MG63 (cell line): ENCODE results near the gene BOLA2B. TPM values are rescaled to one million over a fixed set of nuclear protein-coding genes. Genes with fewer than 3 reads are reported as not detected.
"Not testable (repeated sequence)": the region's sequence is repeated elsewhere in the genome, so short reads cannot be mapped to it uniquely, and the experiment has no call there.

Experiments used
- DNase-seq: peaks from one replicate; pipeline ENCODE4 v3.0.0-alpha.2; 2020
- H3K27me3 ChIP-seq: fragments of 250-450 bp; sonication (Bioruptor Pico); 2 replicates; pipeline ENCODE4 v1.5.1; 2020; ENCODE audit warnings: mild to moderate bottlenecking, moderate library complexity
- H3K36me3 ChIP-seq: fragments of 250-450 bp; sonication (Bioruptor Pico); 2 replicates; pipeline ENCODE4 v1.5.1; 2020; ENCODE audit warnings: mild to moderate bottlenecking, moderate library complexity
- H3K4me3 ChIP-seq: fragments of 250-450 bp; sonication (Bioruptor Pico); 2 replicates; pipeline ENCODE4 v1.5.1; 2020; ENCODE audit warnings: mild to moderate bottlenecking, moderate library complexity
- H3K9me3 ChIP-seq: fragments of 250-450 bp; sonication (Bioruptor Pico); 2 replicates; pipeline ENCODE4 v1.5.1; 2020; ENCODE audit warnings: mild to moderate bottlenecking, moderate library complexity
- total RNA-seq: library from RNA; depleted of rRNA; stranded (reverse); fragments of >200 nt; shearing (Covaris generic); gene quantifications from 2 replicates; pipeline ENCODE4 v1.2.3, GENCODE V29; 2014; ENCODE audit warnings: low replicate concordance

The BOLA2B gene
- total RNA-seq, 1 experiment from 2014 or later: 122 TPM

DNA sequence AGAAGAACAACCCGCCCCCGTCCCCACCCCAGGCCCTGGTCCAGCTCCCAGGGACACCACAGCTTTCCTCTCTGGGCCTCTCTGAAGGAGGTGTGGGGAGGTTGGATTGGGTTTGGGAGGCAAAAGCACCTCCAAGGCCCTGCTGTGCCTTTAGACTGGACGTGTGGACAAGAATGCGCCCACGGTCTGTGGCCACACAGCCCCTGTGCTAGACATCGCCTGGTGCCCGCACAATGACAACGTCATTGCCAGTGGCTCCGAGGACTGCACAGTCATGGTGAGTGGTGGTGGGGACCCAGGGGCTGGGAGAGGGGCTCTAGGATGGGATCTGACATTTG is 7.1 kb downstream of the BOLA2B start:
- no peak overlapping the region for H3K4me3 ChIP-seq
- no peak for DNase-seq
- no peaks in the 10 kb centered on the region for H3K27me3 ChIP-seq
- peaks cover 5% of the 10 kb centered on the region for H3K36me3 ChIP-seq
- no peaks in the 10 kb centered on the region for H3K9me3 ChIP-seq

- peaks cover 5% of the 10 kb centered on the region for H3K36me3 ChIP-seq
- no peaks in the 10 kb centered on the region for H3K27me3 ChIP-seq
- H3K4me3 ChIP-seq: no peak overlapping the region
- no peaks in the 10 kb centered on the region for H3K9me3 ChIP-seq
- DNase-seq: no peak
Observed at GRCh38 chr16:30185683-30186421, 7.6 kb downstream of the BOLA2B start.

- DNase-seq: no peak
Observed at GRCh38 chr16:30184891-30185682, 8.4 kb downstream of the BOLA2B start.

DNA sequence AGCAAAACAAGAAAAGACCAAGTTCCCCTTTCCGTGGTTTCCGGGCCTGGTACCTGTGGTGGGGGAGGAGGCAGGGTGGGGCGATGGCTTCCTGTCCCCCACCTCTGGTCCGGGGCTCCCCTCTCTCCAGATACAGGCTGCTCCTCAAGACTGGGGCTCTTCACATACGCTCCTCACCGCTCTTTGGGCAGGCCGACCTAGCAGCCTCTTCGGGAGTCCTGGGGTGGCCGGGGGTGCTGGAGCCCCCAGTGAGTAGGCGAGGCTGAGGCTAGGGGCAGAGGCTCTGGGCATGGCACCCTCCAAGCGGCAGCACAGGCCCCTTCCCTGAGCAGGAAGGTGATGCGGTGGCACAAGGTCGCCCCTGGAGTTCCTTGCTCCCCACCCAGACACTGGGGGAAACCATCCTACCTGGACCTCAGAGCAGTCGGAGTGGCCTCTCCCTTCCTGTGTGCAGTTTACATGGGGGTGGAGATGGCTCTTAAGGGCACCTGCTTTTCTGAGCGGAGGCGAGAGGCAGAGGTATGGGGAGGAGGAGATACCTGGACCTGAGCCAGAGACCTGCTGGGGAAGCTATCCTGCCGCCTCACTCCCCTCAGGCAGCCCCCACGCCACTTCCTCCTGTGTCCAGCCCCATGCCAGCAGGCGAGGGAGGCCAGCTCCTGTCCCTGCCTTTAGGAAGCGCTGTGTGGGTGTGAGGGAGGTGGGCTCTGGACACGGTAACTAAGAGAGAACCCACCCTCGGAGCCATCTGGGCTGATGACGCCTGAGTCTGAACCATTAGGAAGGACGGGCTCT is 9.2 kb downstream of the BOLA2B start:
- no peaks in the 10 kb centered on the region for H3K9me3 ChIP-seq
- H3K27me3 ChIP-seq: no peaks in the 10 kb centered on the region
- no peak overlapping the region; the same call in 1 of the 2 replicates for H3K4me3 ChIP-seq

More at GRCh38 chr16:30184891-30185682, 8.4 kb downstream of the BOLA2B start:
- Histone ChIP-seq H3K36me3 (peaks cover 5% of the 10 kb centered on the region), H3K27me3 (no peaks in the 10 kb centered on the region), H3K4me3 (no peak overlapping the region), H3K9me3 (no peaks in the 10 kb centered on the region)

GRCh38 chr16:30183233-30184095 is 10.0 kb downstream of the BOLA2B start, which contains the start of gene CORO1A:
TSS of gene CORO1A (plus strand) at chr16:30183602. CDS start at chr16:30185210, 1,608 bp downstream.
- no peaks in the 10 kb centered on the region for H3K27me3 ChIP-seq
- H3K9me3 ChIP-seq: no peaks in the 10 kb centered on the region
- peak within 1 kb of the TSS; percentile 54 for H3K4me3 ChIP-seq
- peaks cover 5% of the 10 kb centered on the region for H3K36me3 ChIP-seq
- DNase-seq: peak; percentile 83

More for the DNA sequence above, 9.2 kb downstream of the BOLA2B start:
- no peak for DNase-seq
- H3K36me3 ChIP-seq: peaks cover 5% of the 10 kb centered on the region

DNA sequence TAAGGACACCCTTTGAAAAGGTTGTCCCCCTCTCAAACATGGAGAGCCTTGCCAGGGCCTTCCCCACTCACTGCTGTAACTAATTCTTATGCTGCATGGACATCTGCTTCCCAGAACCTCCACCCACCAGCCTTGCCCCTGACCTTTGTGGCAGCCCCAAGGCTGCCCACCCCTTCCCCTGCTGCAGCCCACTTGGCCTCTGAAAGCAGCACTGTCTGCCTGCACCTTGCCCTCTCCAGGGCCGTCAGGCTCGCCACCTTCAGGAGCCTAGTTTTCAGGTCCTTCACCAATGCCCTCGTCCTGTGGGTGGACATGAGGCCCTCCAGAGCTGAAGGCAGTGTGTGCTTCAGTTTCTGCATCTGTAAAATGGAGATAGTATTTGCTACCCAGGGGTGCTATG is 12.7 kb downstream of the BOLA2B start:
- Histone ChIP-seq H3K9me3 (no peaks in the 10 kb centered on the region), H3K36me3 (no peaks in the 10 kb centered on the region), H3K4me3 (no peak overlapping the region), H3K27me3 (no peaks in the 10 kb centered on the region)
- DNase-seq: no peak

DNA sequence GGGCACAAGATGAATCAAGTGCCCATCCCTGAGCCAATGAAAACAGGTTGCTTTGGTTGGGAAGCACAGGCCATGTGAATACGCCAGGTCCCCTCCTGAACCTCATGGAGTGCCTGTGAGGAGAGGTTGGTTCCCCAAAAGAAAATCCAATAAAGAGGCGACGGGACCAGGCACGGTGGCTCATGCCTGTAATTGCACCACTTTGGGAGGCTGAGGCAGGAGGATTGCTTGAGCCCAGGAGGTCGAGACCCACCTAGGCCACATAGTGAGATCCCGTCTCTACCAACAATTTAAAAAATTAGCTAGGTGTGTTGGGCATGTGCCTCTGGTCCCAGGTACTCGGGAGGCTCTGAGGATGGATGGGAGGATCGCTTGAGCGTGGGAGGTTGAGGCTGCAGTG is 13.5 kb downstream of the BOLA2B start:
- Histone ChIP-seq H3K36me3 (no peaks in the 10 kb centered on the region), H3K9me3 (no peaks in the 10 kb centered on the region), H3K27me3 (no peaks in the 10 kb centered on the region), H3K4me3 (no peak overlapping the region)
- no peak for DNase-seq

DNA sequence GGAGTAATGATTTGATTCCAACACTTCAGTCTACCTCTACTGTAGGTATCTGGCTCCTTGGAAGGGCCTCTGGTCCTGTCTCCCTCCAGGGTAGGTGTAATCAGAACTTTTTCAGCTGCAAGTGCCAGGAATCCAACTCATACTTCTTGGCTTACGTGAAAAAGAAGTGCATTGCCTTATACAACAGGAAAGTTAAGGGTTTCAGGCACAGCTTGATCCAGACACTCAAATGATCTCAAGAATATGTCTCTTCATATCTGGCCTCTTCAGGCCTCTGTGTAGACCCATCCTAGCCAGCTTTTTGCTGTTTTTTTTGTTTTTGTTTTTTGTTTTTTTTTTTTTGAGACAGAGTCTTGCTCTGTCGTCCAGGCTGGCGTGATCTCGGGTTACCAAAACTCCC is 14.3 kb downstream of the BOLA2B start:
- DNase-seq: no peak
- Histone ChIP-seq H3K4me3 (no peak overlapping the region), H3K36me3 (no peaks in the 10 kb centered on the region), H3K27me3 (no peaks in the 10 kb centered on the region), H3K9me3 (no peaks in the 10 kb centered on the region)

DNA sequence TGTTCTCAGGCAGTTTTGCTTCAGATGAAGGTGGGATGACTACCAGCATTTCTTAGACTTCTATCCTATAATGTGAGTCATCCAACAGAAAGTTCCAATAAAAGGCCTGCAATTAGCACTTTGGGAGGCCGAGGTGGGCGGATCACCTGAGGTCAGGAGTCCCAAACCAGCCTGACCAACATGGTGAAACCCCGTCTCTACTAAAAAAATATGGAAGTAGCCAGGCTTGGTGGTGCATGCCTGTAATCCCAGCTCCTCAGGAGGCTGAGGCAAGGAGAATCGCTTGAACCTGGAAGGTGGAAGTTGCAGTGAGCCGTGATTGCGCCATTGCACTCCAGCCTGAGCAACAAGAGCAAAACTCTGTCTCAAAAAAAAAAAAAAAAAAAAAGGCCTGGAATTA is 16.6 kb downstream of the BOLA2B start:
- H3K9me3 ChIP-seq, H3K4me3 ChIP-seq, H3K27me3 ChIP-seq, H3K36me3 ChIP-seq, DNase-seq: not testable (repeated sequence)

GRCh38 chr16:30173054-30173453 is 20.4 kb downstream of the BOLA2B start:
- H3K36me3 ChIP-seq: no peaks in the 10 kb centered on the region
- no peak for DNase-seq
- no peak overlapping the region for H3K4me3 ChIP-seq
- H3K9me3 ChIP-seq: no peaks in the 10 kb centered on the region
- H3K27me3 ChIP-seq: no peaks in the 10 kb centered on the region

DNA sequence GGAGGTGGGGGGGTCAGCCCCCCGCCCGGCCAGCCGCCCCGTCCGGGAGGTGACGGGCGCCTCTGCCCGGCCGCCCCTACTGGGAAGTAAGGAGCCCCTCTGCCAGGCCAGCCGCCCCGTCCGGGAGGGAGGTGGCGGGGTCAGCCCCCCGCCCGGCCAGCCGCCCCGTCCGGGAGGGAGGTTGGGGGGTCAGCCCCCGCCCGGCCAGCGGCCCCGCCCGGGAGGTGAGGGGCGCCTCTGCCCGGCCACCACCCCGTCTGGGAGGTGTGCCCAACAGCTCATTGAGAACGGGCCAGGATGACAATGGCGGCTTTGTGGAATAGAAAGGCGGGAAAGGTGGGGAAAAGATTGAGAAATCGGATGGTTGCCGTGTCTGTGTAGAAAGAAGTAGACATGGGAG is 23.3 kb downstream of the BOLA2B start:
- not testable (repeated sequence) for H3K27me3 ChIP-seq, DNase-seq, H3K4me3 ChIP-seq, H3K9me3 ChIP-seq, H3K36me3 ChIP-seq

GRCh38 chr16:30169416-30169815 is 24.1 kb downstream of the BOLA2B start:
- not testable (repeated sequence) for H3K9me3 ChIP-seq, DNase-seq

DNA sequence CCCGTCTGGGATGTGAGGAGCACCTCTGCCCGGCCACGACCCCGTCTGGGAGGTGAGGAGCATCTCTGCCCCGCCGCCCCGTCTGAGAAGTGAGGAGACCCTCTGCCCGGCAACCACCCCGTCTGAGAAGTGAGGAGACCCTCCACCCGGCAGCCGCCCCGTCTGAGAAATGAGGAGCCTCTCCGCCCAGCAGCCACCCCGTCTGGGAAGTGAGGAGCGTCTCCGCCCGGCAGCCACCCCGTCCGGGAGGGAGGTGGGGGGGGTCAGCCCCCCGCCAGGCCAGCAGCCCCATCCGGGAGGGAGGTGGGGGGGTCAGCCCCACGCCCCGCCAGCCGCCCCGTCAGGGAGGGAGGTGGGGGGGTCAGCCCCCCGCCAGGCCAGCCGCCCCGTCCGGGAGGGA is 24.7 kb downstream of the BOLA2B start:
- not testable (repeated sequence) for H3K4me3 ChIP-seq, H3K9me3 ChIP-seq, H3K27me3 ChIP-seq, H3K36me3 ChIP-seq, DNase-seq

More at GRCh38 chr16:30169416-30169815, 24.1 kb downstream of the BOLA2B start:
- not testable (repeated sequence) for H3K36me3 ChIP-seq, H3K27me3 ChIP-seq, H3K4me3 ChIP-seq

GRCh38 chr16:30166202-30166902 is 27.1 kb downstream of the BOLA2B start:
- no peak for DNase-seq
- Histone ChIP-seq H3K27me3 (no peaks in the 10 kb centered on the region), H3K9me3 (no peaks in the 10 kb centered on the region), H3K36me3 (no peaks in the 10 kb centered on the region), H3K4me3 (no peak overlapping the region)

- no peaks in the 10 kb centered on the region for H3K27me3 ChIP-seq
- no peak for DNase-seq
- no peaks in the 10 kb centered on the region for H3K36me3 ChIP-seq
- no peaks in the 10 kb centered on the region for H3K9me3 ChIP-seq
- no peak overlapping the region for H3K4me3 ChIP-seq
Observed at GRCh38 chr16:30163538-30163937, 29.9 kb downstream of the BOLA2B start.

DNA sequence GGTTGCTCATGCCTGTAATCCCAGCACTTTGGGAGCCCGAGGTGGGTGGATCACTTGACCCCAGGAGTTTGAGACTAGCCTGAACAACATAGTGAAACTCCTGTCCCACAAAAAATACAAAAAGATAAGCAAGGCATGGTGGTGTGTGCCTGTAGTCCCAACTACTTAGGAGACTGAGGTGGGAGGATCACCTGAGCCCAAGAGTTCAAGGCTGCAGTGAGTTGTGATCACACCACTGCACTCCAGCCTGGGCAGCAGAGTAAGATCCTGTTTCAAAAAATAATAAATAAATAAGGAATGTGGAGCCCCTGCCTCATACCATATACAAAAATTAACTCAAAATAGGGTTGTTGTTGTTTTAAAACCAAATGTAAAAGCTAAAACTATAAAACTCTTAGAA is 36.3 kb downstream of the BOLA2B start:
- Histone ChIP-seq H3K9me3 (no peaks in the 10 kb centered on the region), H3K36me3 (no peaks in the 10 kb centered on the region), H3K4me3 (no peak overlapping the region), H3K27me3 (no peaks in the 10 kb centered on the region)
- no peak for DNase-seq
